ENCODE results near the gene RAB26.

The RAB26 gene

DNA sequence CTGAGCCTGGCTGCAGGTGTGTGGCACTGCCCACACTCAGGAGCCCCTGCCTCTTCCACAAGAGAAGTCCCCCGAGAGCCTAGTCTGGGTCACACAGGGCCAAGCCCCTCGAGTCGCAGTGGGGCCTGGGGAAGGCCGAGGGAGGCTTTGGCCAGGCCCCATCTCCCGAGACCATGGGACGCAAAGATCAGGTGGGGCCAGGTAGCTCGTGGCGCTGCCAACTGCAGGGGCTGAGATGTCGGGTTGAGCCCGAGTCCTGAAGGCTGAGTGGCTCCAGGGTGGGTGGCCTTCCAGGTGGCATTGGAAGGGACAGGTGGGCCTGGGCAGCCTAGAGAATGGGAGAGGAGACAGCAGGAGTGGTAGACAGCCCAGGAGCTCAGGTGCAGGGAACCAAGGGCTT lies 13.5 kb downstream of the RAB26 start:
- DNase-seq (ENCODE audit: low spot score) = no peak

DNA sequence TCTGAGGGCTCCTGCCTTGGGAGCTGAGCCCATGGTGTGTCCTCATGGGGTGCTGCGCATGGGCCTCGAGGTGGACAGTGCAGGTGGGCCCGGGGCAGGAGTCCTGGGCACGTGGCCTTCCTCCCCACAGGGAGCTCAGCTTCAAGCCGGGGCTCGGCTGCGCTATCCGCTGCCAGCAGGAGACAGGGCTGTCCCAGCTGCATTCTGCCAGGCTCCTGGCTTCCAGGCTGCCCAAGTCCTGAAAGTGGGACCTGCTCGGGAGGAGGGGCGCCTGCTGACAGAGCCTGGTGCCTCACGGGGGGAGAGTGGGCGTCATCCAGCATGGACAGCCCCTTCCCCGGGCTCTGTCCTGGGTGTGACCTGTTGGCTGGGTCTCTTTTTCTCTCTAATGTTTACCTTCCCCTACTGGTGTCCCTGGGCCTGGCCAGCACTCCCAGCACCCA lies 14.3 kb downstream of the RAB26 start:
- DNase-seq (ENCODE audit: low spot score) = peak; percentile 71

DNA sequence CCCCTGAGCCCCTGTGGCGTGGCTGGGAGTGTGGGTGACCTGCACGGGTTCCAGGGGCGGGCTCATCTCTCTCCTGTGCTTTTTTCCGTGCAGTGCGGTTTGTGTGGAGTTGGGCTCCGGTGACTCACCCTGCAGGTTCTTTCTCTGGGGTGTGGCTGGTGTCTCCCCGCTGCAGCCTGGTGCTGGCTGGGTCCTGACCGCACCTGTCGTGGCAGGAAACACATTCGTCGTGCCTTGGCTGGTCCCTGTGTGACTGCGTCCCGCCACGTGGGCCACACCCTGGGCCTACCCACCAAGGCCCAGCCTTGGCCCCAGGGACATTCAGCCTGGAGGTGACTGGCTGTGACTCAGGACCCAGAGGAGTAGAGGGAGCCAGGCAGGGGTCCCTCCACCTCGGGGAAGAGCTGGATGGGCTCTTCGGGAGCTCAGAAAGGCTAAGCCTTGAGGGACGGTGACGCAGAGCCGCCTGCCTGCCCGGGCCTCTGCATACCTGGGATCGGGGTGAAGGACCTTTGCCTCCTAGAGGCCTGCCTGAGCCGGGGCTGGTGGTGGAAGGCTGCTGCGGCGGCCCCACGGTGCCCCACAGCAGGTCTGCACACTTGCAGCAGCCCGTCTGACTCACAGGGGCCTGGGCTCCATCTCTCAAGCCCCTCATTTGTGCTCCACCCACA lies 14.9 kb downstream of the RAB26 start:
- DNase-seq (ENCODE audit: low spot score) = peak; percentile 95

DNA sequence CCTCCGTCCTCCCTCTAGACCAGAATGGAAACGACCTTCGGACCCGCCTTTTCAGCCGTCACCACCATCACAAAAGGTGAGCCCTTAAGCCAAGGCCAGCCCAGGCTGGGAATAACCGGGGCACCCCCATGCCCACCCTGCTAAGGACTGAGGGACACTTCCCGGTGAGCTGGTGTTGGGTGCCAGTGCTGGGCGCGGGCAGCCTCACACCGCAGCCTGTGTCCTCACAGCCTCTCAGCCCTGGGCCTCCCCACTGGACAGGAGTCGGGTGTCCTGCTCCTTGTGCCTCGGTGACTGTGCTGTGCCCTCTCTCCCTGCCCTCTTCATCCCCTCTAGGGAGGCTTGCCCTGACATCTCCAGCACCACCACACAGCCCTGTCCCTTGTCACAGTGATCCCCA lies 17.4 kb downstream of the RAB26 start:
- DNase-seq (ENCODE audit: low spot score) = no peak

DNA sequence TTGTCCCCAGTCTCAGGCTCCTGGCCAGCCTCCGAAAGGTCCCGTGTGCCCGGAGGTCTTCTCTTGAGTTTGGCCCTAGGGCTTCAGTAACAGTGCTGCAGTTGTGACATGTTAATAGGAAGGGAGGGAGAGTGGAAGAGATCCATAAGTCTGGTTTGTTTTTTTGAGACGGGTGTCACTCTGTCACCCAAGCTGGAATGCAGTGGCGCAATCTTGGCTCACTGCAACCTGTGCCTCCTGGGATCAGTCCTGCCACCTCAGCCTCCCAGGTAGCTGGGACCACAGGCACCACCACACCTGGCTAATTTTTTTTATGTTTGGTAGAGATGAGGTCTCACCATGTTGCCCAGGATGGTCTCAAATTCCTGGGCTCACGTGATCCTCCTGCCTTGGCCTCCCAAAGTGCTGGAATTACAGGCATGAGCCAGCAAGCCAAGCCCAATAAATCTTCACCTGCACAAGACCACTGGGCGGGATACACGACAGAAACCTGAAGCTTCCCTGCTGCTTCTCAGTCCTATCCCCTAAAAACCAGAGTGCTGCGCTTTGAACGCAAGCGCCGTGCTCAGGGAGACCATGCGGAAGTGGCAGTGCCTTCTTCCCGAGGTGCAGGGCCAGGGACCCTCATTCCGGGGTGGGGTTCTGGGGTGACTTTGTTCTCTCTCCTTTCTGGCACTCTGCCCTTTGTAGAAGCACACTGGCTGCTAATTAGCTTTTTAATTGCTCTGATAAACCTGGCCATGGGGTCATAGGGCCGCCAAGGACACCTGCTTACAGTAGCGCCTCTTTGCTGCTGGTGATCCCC lies 18.0 kb downstream of the RAB26 start:
- no peak for DNase-seq (ENCODE audit: low spot score)

DNA sequence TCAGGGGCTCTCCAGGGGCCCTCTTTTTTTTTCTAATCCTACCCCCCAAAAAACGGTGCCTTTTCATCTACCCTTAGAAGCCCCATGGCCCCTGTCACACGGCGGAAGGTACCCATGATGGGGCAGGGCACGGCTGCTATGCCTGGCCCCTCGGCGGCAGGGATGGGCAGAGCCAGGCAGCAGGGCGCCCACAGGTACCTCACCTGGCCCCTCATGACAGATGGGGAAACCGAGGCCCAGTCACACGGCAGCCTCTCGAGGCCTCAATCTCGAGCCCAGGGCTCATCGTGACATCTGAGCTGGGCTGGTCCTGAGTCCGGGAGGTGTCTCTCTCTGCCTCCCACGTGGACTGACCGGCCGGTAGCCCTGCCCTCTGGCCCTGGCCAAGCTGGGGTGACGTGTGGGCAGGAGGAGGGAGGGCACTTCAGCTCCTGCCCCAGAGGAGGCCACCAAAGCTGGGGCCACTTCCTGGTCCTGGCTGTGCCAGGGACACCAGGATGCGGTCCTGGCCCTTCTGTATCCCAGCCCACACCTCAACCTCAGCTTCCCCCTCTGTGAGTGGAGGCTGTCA lies 18.7 kb downstream of the RAB26 start:
- DNase-seq (ENCODE audit: low spot score) = no peak

DNA sequence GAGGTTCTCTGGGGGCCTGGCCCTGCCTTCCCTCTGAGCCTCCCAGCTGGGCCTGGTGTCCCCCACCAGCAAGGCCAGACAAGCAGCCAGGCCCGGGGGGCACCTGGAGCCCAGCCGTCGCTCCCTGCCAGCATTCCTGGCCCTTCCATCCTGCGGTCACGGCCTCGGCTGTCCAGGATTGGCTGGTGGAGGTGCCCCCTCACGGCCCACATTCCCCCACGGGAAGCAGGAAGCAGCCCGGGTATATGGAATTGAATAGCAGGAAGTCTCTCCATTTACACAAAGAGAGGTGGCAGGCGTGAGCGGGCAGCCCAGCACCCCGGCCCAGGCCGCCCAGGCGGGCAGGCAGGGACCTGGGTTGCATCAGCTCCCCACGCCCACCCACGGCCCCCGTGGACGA lies 21.7 kb downstream of the RAB26 start:
- no peak for DNase-seq (ENCODE audit: low spot score)

DNA sequence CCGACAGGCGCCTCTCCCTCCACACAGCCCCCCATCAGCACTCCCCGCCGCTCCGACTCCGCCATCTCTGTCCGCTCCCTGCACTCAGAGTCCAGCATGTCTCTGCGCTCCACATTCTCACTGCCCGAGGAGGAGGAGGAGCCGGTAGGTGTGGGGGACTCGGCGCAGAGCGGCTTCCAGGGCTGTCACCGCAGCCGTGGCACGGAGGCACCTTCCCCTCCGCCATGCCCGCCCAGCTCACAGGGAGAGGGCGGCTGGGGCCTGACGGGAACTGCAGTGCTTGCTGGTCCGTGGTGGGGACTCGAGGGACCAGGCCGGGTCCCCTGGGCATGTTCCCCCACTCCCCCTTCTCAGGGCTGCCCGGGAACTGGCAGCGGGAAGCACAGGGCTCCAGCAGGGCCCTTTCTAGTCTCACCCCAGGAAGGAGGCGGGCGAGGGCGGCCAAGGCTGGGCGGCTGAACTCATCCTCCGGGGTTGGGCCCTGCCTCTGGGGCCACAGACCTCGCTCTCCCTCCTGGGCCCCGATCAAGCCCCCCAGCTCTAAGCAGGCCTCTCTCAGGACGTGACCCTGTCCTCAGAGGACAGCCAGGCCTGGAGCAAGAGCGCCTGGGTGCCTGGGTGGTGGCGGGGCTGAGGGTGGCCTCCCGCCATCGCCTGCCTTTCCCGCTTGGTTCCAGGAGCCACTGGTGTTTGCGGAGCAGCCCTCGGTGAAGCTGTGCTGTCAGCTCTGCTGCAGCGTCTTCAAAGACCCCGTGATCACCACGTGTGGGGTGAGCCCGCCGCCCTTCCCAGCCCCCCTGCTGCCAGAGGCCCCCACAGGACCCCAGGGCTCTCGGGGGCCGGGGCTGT lies 22.4 kb downstream of the RAB26 start:
- no peak for DNase-seq (ENCODE audit: low spot score)

DNA sequence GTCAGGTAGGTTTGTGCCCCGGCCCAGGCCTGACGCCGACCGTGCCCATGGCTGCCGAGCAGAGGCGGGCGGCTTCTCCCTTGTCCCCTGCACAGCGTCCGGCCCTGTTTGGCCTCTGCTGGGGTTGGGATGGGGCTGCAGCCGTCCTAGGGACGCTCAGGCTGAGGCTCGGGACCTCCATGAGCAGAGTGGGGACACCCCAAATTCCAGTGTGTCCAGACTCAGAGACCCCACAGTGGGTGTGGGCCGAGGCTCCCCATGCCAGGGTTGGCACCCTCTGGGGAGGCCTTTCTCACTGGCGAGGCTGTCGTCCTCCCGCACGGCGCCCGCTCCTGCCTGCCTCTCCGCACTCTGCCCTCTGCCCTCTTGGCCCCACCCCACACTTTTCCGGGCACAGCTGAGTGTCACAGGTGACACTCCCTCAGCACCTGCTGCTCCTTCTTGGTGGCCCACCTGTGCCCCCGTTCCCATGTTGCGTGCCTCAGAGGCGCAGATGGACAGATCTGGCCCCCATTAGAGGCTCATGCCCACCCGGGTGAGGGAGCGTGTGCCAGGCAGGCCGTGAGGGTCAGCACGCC lies 23.3 kb downstream of the RAB26 start:
- DNase-seq (ENCODE audit: low spot score) = no peak

DNA sequence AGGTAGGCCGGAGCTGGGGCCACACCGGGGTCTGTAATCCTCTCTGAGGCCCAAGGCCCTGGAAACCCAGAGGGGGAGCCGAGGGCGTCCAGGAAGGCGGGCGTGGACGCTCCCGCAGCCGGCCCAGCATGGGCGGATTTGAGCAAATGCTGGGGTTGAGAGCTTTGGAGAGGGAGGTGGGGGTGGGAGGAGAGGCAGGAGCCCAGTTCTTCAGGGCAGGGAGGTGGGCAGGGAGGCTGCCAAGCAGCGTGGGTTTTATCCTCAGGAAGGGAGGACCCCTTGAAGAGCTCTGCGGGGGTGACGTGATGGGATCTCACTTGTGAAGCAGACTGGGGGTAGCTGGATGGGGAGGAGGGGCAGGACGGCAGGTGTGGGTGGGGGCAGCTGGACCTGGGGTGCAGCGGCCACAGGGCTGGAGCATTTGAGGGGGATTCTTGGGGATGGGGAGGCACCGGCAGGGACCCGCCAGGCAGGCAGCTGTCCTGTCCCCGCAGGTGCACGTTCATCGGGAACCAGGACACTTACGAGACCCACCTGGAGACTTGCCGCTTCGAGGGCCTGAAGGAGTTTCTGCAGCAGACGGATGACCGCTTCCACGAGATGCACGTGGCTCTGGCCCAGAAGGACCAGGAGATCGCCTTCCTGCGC lies 24.4 kb downstream of the RAB26 start:
- DNase-seq (ENCODE audit: low spot score) = no peak

DNA sequence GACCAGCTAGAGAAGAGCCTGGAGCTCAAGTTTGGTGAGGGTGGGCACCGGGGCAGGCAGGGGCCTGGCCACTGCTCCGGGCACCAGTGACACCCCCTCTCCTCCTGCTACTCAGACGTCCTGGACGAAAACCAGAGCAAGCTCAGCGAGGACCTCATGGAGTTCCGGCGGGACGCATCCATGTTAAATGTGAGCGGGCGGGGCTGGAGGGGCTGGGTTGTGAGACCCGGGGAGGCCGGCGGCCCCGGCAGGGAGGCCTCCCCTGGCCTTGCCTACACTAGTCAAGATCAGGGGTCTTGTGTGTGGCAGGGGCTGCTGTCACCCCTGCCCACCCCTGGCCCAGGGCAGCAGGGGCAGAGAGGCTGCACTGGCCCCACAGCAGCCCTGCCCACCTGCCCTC lies 24.9 kb downstream of the RAB26 start:
- DNase-seq (ENCODE audit: low spot score) = no peak

DNA sequence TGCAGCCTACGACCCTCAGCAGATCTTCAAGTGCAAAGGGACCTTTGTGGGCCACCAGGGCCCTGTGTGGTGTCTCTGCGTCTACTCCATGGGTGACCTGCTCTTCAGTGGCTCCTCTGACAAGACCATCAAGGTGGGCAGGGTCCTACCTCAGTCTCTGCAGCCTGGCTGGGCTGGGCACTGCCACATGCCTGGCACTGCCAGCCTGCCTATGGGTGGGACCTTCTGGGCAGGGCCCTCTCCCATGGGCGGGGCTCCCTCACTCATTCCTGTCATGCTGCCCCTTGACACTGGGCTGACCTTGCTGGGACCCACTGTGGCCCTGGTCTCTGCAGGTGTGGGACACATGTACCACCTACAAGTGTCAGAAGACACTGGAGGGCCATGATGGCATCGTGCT lies 25.5 kb downstream of the RAB26 start:
- DNase-seq (ENCODE audit: low spot score) = no peak

DNA sequence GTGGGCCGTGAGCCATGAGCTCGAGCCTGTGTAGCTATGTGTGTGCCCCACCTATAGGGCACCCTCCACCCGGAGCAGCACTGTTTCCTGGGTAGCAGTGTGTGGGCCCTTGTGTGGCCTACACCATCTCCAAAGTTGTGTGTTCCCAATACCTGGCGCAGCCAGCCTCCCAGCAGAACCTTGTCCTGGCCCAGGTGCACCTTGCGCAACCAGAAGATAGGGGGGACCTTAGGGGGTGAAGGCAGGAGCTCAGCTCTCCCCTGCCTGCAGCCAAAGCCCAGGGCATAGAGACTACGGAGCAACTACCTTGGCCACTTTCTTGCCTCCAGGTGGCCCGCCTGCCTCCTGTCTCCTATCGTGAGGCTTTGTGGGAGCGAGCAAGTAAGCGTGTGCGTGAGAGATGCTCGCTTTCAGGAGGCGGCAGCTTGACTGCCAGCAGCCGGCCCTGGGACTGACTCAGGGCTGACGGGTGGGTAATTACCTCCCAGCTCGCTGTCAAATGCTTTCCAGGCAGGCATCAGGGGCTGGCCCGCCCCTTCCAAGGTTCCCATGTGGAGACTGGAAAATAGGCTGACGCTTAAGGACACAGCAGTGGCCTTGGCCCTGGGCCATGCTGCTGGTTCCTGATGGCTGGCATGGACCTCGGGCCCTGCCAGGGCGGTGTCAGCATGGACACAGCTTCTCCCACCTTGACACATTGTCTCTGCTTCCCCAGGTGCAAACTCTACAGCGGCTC lies 26.1 kb downstream of the RAB26 start:
- DNase-seq (ENCODE audit: low spot score) = no peak

DNA sequence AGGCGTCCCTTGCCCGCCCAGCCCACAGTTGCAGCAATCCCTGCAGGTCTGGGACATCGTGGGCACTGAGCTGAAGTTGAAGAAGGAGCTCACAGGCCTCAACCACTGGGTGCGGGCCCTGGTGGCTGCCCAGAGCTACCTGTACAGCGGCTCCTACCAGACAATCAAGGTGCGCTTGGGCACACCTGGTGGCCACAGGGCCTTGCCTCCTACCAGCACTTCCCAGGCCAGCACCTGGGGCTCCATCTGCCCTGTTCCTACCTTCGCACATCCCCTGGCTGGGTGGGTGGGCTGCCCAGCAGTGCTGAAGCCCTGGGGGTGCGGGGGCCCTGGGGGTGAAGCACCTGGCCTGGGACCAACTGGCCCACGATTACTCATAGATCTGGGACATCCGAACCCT lies 27.0 kb downstream of the RAB26 start:
- no peak for DNase-seq (ENCODE audit: low spot score)

DNA sequence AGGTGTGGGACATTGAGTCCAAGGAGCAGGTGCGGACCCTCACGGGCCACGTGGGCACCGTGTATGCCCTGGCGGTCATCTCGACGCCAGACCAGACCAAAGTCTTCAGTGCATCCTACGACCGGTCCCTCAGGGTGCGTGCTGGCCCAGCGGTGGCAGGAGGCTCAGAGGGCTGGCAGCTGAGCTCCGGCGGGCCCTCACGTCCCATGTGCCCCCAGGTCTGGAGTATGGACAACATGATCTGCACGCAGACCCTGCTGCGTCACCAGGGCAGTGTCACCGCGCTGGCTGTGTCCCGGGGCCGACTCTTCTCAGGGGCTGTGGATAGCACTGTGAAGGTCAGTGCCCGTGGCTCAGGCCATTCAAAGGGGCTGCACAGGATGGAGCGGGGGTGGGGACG lies 27.6 kb downstream of the RAB26 start:
- no peak for DNase-seq (ENCODE audit: low spot score)

DNA sequence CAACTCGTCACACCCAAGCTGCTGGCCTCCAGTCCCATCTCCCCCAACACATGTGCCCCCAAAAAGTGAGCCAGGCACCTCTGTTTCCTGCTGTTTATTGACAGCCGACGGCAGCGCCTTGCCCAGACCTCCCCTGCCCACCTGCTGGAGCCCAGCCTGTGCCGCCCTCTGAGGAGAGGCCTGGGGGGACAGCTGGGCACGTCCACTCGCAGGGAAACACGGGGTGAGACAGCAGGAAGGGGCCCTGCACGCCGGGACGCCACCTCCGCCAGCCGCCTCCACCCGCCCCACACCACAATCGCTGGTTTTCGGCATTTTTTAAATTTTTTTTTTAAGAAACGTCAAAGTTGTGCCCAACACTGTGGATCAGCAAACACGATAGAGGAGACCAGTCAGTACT lies 28.7 kb downstream of the RAB26 start:
- DNase-seq (ENCODE audit: low spot score) = no peak

DNA sequence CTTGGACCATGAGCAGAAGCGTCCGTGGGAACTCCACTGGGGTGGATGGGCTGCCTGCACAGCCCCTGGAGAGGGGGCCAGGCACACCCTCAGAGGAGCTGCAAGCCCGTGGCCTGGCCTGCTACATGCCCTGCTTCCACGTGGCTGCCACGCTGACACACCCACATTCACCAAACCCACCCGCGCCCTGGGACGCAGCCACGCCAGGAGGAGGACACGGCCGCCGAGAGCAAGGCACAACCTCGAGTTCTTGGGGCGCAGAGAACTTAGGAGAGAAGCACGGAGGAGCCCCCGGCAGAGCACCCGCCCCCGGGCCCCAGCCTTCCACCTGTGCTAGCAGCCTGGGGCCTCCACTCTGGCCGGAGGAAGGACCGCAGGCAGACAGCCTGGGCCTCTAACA lies 29.1 kb downstream of the RAB26 start:
- DNase-seq (ENCODE audit: low spot score) = no peak

DNA sequence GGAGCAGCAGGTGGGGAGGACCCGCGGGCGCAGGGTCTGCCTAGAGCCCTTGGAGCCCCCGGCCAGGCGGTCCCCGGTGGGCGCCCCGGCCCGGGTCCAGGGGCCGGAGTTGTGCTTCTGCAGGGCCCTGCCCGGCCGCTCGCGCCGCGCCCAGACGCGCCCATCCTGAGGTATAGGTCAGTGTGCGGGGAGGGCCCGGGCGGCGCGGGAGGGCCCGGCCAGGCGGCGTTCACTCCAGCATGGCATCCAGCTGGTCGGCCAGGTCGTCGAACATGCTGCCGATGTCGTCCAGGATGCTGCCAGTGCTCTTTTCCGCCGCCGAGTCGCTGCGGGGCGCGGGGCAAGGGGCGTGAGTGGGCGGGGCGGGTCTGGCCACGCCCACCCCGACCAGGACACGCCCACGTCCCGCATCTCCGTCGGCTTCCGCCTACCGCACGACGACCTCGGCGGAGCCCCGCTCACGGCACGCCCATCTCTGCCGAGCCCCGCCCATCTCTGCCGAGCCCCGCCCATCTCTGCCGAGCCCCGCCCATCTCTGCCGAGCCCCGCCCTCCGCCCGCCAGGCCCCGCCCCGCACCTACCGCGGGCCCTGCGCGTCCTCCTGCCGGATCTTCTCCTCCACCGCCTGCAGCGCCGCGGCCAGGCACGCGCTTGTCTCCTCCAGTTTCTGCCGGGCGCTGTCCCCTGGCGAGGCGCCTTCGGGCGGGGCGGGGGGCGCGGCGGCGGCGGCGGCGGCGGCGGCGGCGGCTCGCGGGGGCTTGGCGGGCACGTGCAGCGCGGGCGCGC lies 30.1 kb downstream of the RAB26 start:
- no peak for DNase-seq (ENCODE audit: low spot score)

DNA sequence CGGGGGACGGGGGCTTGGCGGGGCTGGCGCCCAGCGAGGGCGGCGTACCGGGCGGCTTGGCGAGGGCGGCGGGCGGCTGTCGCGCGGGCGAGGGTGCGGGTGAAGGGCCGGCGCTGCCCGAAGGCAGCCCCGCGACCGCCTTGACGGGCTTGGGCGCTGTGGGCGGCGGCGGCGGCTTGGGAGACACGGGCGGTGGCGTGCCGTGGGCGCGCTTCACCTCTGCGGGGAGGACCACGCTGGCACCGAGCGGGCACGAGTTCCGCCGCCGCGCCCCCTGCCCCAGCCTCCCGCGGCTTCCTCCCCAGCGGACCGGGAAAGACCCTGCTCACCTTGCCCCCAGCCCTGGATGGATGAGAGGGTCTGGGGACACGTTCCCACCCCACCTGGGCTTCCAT lies 30.7 kb downstream of the RAB26 start:
- no peak for DNase-seq (ENCODE audit: low spot score)

DNA sequence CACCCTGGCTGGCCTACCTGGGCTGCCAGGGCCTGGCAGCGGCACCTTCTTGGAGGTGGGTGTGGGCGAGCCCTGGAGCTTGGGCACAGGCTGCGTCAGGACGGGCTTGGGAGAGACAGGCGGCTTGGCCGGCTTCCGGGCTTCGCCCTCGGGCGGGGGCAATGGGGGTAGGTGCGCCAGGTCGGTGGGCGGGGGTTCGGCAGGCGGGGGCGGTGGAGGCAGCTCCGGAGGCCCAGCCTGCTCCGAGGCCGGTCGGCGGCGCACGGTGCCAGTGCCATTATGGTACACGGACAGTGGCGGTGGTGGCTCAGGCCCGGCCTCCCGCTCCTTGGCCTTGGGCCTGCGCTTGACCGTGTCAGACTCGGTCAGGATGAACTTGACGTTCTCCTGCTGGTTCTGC lies 31.2 kb downstream of the RAB26 start:
- no peak for DNase-seq (ENCODE audit: low spot score)

Measured in SW480 (cell line).